ENCODE measurements around the gene EFNA4.

DNA sequence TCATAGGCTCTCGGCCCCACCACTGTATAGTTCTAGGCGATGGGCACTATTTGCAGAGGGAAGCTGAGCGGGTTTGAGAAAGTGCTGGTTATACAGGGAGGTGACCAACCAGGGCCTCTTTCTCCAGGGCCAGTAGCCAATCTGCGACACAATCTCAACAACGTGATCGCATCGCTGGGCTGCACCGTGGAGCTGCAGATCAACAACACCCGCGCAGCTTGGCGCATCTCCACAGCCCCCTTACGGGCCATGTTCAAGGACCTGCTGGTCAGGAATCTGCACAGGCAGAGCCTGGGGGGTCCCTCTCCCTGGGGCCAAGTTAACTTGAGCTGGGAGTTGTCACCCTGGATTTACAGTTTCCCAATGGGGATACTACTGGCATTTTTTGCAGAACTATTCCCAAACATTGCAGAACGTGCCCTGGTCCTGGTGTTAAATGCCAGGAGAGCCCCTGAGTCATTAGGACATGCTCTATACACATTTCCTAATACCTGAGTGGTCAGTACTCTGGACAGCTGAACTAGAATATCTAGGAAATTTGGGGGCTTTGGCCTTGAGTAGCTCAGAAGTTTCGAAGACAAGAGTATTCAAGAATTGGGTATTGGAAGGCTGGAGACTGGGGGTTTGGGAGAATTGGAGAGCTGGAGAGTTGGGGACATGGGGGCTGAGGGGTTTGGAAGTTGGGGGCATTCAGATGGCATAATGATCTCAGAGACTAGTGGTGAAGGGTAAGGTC is 23.0 kb upstream of the EFNA4 start:
- TF ChIP-seq EZH2 (IDR thresholded peaks at IDR 0.05; ENCODE audit: low read length): no peak
- TF ChIP-seq, protein P1, sequence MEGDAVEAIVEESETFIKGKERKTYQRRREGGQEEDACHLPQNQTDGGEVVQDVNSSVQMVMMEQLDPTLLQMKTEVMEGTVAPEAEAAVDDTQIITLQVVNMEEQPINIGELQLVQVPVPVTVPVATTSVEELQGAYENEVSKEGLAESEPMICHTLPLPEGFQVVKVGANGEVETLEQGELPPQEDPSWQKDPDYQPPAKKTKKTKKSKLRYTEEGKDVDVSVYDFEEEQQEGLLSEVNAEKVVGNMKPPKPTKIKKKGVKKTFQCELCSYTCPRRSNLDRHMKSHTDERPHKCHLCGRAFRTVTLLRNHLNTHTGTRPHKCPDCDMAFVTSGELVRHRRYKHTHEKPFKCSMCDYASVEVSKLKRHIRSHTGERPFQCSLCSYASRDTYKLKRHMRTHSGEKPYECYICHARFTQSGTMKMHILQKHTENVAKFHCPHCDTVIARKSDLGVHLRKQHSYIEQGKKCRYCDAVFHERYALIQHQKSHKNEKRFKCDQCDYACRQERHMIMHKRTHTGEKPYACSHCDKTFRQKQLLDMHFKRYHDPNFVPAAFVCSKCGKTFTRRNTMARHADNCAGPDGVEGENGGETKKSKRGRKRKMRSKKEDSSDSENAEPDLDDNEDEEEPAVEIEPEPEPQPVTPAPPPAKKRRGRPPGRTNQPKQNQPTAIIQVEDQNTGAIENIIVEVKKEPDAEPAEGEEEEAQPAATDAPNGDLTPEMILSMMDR (optimal IDR thresholded peaks at IDR 0.05 in 1 of 3, IDR thresholded peaks at IDR 0.05 in 1 of 3, conservative IDR thresholded peaks at IDR 0.05 in 1 of 3; ENCODE audit: extremely low read depth in 1 of 3, insufficient read depth in 2 of 3, low read length in 3 of 3): no peak

All from keratinocyte (primary cell).